ENCODE measurements around the gene CCDC112. TPM values are rescaled to one million over a fixed set of nuclear protein-coding genes. Genes with fewer than 3 reads are reported as not detected.

CCDC112 gene
- total and polyA plus RNA-seq, 2 experiments from 2014 or later: 18.1 to 48.2 TPM

GRCh38 chr5:115336201-115336720 lies 39.8 kb upstream of the CCDC112 start (continued):
- TF ChIP-seq ETS1 (IDR thresholded peaks at IDR 0.05) (no peak), EZH2 (IDR thresholded peaks at IDR 0.05; ENCODE audit: low read depth, unreplicated experiment) (no peak), EZH2phosphoT487 (IDR thresholded peaks at IDR 0.05; ENCODE audit: unreplicated experiment) (no peak), JUNB (IDR thresholded peaks at IDR 0.05; ENCODE audit: unreplicated experiment) (no peak), CREB1 (CRISPR knock-in tag; IDR thresholded peaks at IDR 0.05; ENCODE audit: low read depth) (no peak), ZNF114 (CRISPR knock-in tag; IDR thresholded peaks at IDR 0.05) (no peak), STAT1 (IDR thresholded peaks at IDR 0.05; ENCODE audit: unreplicated experiment) (no peak)
- TF ChIP-seq, protein P1, sequence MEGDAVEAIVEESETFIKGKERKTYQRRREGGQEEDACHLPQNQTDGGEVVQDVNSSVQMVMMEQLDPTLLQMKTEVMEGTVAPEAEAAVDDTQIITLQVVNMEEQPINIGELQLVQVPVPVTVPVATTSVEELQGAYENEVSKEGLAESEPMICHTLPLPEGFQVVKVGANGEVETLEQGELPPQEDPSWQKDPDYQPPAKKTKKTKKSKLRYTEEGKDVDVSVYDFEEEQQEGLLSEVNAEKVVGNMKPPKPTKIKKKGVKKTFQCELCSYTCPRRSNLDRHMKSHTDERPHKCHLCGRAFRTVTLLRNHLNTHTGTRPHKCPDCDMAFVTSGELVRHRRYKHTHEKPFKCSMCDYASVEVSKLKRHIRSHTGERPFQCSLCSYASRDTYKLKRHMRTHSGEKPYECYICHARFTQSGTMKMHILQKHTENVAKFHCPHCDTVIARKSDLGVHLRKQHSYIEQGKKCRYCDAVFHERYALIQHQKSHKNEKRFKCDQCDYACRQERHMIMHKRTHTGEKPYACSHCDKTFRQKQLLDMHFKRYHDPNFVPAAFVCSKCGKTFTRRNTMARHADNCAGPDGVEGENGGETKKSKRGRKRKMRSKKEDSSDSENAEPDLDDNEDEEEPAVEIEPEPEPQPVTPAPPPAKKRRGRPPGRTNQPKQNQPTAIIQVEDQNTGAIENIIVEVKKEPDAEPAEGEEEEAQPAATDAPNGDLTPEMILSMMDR (conservative IDR thresholded peaks at IDR 0.05; ENCODE audit: low read depth in 2 of 2): no peak

GRCh38 chr5:115335301-115335700 lies 38.8 kb upstream of the CCDC112 start:
- H3K9me3 Mint-ChIP-seq: no peaks in the 10 kb centered on the region
- ATAC-seq (no peak), DNase-seq (ENCODE audit: low spot score) (no peak)
- Histone ChIP-seq H2AFZ (peak overlapping the region; percentile 53; the same call in 1 of the 2 replicates), H3K79me2 (replicated peaks; ENCODE audit: insufficient read depth) (no peaks in the 10 kb centered on the region), H3K27ac (ENCODE audit: low read depth) (no peak overlapping the region), H3K4me3 (no peak overlapping the region), H4K20me1 (replicated peaks; ENCODE audit: insufficient read depth) (no peaks in the 10 kb centered on the region), H3K27me3 (ENCODE audit: insufficient read depth) (no peaks in the 10 kb centered on the region), H3K9me2 (ENCODE audit: insufficient read depth) (no peaks in the 10 kb centered on the region; the same call in 1 of the 2 replicates), H3F3A (replicated peaks; ENCODE audit: low read depth) (no peaks in the 10 kb centered on the region), H3K4me1 (ENCODE audit: insufficient read depth) (no peaks in the 10 kb centered on the region; the same call in 1 of the 2 replicates), H3K36me3 (ENCODE audit: insufficient read depth) (no peaks in the 10 kb centered on the region), H3K4me2 (no peak overlapping the region)
- no peaks in the 10 kb centered on the region; the same call in 2 of the 3 replicates for H3K36me3 Mint-ChIP-seq (ENCODE audit: low read depth)
- H3K4me1 Mint-ChIP-seq: peaks cover 2% of the 10 kb centered on the region; the same call in 1 of the 3 replicates
- H3K4me3 Mint-ChIP-seq: no peak overlapping the region
- no peaks in the 10 kb centered on the region for H3K27me3 Mint-ChIP-seq (ENCODE audit: insufficient read depth, low read depth, poor library complexity)
- H3K27ac Mint-ChIP-seq: no peak overlapping the region
- no peak for TF ChIP-seq ETS1 (IDR thresholded peaks at IDR 0.05)
- no peak for TF ChIP-seq STAT1 (IDR thresholded peaks at IDR 0.05; ENCODE audit: unreplicated experiment)

DNA sequence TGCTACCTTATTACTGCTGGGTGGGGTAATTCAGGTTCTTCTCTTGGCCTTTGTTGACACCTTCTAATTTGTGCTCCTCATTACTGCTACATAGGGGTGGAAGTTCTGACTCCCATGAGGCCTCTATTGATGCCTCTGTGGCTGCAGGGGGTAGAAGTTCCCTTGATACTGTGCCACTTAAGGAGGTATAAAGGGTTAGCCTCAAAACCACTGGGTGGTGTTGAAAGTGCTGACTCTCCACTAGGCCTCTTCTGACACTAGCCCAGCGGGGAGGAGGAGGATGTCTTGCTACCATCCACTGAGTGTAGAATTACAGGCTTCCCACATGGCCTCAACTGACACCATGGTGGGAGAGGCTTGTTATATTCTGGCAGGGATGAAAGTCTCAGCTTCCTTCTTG lies 36.7 kb upstream of the CCDC112 start:
- H3K9me3 Mint-ChIP-seq: no peaks in the 10 kb centered on the region; the same call in 2 of the 3 replicates
- Histone ChIP-seq H3K4me2 (no peak overlapping the region), H3K4me1 (ENCODE audit: insufficient read depth) (peaks cover 13% of the 10 kb centered on the region), H3K27me3 (ENCODE audit: insufficient read depth) (no peaks in the 10 kb centered on the region), H4K20me1 (replicated peaks; ENCODE audit: insufficient read depth) (no peaks in the 10 kb centered on the region), H3K9me2 (ENCODE audit: insufficient read depth) (no peaks in the 10 kb centered on the region; the same call in 1 of the 2 replicates), H2AFZ (no peak overlapping the region), H3K4me3 (no peak overlapping the region), H3K27ac (ENCODE audit: low read depth) (no peak overlapping the region), H3K79me2 (replicated peaks; ENCODE audit: insufficient read depth) (no peaks in the 10 kb centered on the region), H3F3A (replicated peaks; ENCODE audit: low read depth) (no peaks in the 10 kb centered on the region), H3K36me3 (ENCODE audit: insufficient read depth) (no peaks in the 10 kb centered on the region)
- no peak overlapping the region for H3K4me3 Mint-ChIP-seq
- peaks cover 2% of the 10 kb centered on the region; the same call in 1 of the 3 replicates for H3K36me3 Mint-ChIP-seq (ENCODE audit: low read depth)
- peaks cover 22% of the 10 kb centered on the region for H3K4me1 Mint-ChIP-seq
- no peak overlapping the region for H3K27ac Mint-ChIP-seq
- DNase-seq (ENCODE audit: low spot score) (no peak), ATAC-seq (no peak)
- H3K27me3 Mint-ChIP-seq (ENCODE audit: insufficient read depth, low read depth, poor library complexity): no peaks in the 10 kb centered on the region
- TF ChIP-seq ETS1 (IDR thresholded peaks at IDR 0.05): no peak
- TF ChIP-seq POLR2AphosphoS5 (IDR thresholded peaks at IDR 0.05; ENCODE audit: low read depth): no peak
- TF ChIP-seq ZNF331 (CRISPR knock-in tag; IDR thresholded peaks at IDR 0.05; ENCODE audit: low read depth): no peak
- TF ChIP-seq, protein P1 (conservative IDR thresholded peaks at IDR 0.05; ENCODE audit: low read depth in 2 of 2): no peak
- TF ChIP-seq NANOG (IDR thresholded peaks at IDR 0.05; ENCODE audit: borderline replicate concordance): no peak
- no peak for TF ChIP-seq CREB1 (CRISPR knock-in tag; IDR thresholded peaks at IDR 0.05; ENCODE audit: low read depth)
- TF ChIP-seq EZH2phosphoT487 (IDR thresholded peaks at IDR 0.05; ENCODE audit: unreplicated experiment): no peak

Measured in GM23338 (cell line).